Endothelial cell of umbilical vein (primary cell): ENCODE data around the gene PLCH1. TPM values are rescaled to one million over a fixed set of nuclear protein-coding genes. Genes with fewer than 3 reads are reported as not detected.

Source experiments
- BruUV-seq: library from RNA; stranded (reverse); fragments of 400-500 nt; replicated peaks from 2 replicates; lab custom pipeline; 2021; lab: Mats Ljungman, UMichigan
- CTCF ChIA-PET: fragments of 300-600, 350-600 bp; sonication (Branson Sonifier 250); formaldehyde crosslinking; loops from one replicate; lab custom pipeline; 2021; ENCODE audit warnings: antibody characterized with exemption, inconsistent platforms; lab: Charles Lee
- POLR2A ChIA-PET: fragments of 300-600, 350-600 bp; sonication (Branson Sonifier 250); formaldehyde crosslinking; loops from one replicate; lab custom pipeline; 2021; ENCODE audit warnings: antibody characterized with exemption, inconsistent platforms; lab: Charles Lee
- DNase-seq: peaks from one replicate; pipeline ENCODE4 v3.0.0-alpha.2; 2011; ENCODE audit warnings: low read depth, low spot score
- FAIRE-seq: peaks from 2 replicates; lab custom pipeline; 2011; peaks lifted over from hg19 to GRCh38; lab: Jason Lieb, UNC
- H2AFZ ChIP-seq: 2 replicates; pipeline ENCODE4 v1.6.0; 2012; ENCODE audit warnings: low read depth, low read length, control low read depth, inconsistent platforms
- H3K27ac ChIP-seq: 2 replicates; pipeline ENCODE4 v1.5.1; 2011; ENCODE audit warnings: low read depth, mild to moderate bottlenecking, control low read depth, low read length, moderate library complexity; ENCODE audit not compliant: insufficient read depth
- H3K27me3 ChIP-seq, 2 experiments: 2 replicates each; pipeline versions ENCODE4 v1.6.0 to v1.6.1; 2011; ENCODE audit warnings: low read length in 2 of 2, mixed read lengths in 1 of 2; ENCODE audit not compliant: control insufficient read depth in 2 of 2, insufficient read depth in 2 of 2
- H3K36me3 ChIP-seq, 2 experiments: 2 replicates in 1 of 2; 3 replicates in 1 of 2; pipeline ENCODE4 v1.5.1; 2011; ENCODE audit warnings: low read length in 2 of 2, mild to moderate bottlenecking in 1 of 2, moderate library complexity in 1 of 2; ENCODE audit not compliant: control insufficient read depth in 2 of 2, insufficient read depth in 2 of 2; ENCODE audit errors: extremely low read depth in 1 of 2
- H3K4me1 ChIP-seq: 3 replicates; pipeline ENCODE4 v1.5.1; 2011; ENCODE audit warnings: mild to moderate bottlenecking, low read length; ENCODE audit not compliant: control insufficient read depth, insufficient read depth; ENCODE audit errors: extremely low read depth
- H3K4me2 ChIP-seq: 2 replicates; pipeline ENCODE4 v1.6.1; 2011; ENCODE audit warnings: low read length, control low read depth, mixed read lengths; ENCODE audit not compliant: insufficient read depth
- H3K4me3 ChIP-seq, 3 experiments: fragments of 200-600 bp in 1 of 3; sonication (generic), shearing (Covaris generic) in 1 of 3; replicated peaks in 1 of 3; 2 replicates each; pipeline ENCODE4 v1.5.1; 2011 to 2016; ENCODE audit warnings: control low read depth in 3 of 3, low read length in 3 of 3, mild to moderate bottlenecking in 2 of 3, inconsistent platforms in 1 of 3, low read depth in 1 of 3, moderate library complexity in 1 of 3; ENCODE audit not compliant: insufficient read depth in 1 of 3
- H3K79me2 ChIP-seq: 2 replicates; pipeline ENCODE4 v1.6.0; 2012; ENCODE audit warnings: low read length, inconsistent platforms; ENCODE audit not compliant: control insufficient read depth, insufficient read depth
- H3K9ac ChIP-seq: replicated peaks from 2 replicates; pipeline ENCODE3; 2011; ENCODE audit warnings: low read length, control low read depth; ENCODE audit not compliant: insufficient read depth; ENCODE audit errors: extremely low read depth
- H3K9me1 ChIP-seq: replicated peaks from 3 replicates; pipeline ENCODE4 v1.6.0; 2011; ENCODE audit warnings: mild to moderate bottlenecking, low read length; ENCODE audit not compliant: control insufficient read depth, insufficient read depth; ENCODE audit errors: extremely low read depth
- H3K9me3 ChIP-seq: replicated peaks from 2 replicates; pipeline ENCODE4 v1.5.1; 2012; ENCODE audit warnings: low read length, inconsistent platforms; ENCODE audit not compliant: control insufficient read depth, insufficient read depth
- H4K20me1 ChIP-seq: replicated peaks from 2 replicates; pipeline ENCODE3; 2011; ENCODE audit warnings: mild to moderate bottlenecking, low read length; ENCODE audit not compliant: control insufficient read depth, insufficient read depth; ENCODE audit errors: extremely low read depth
- EZH2 ChIP-seq: IDR thresholded peaks from 2 replicates; pipeline ENCODE4 v1.6.1; 2012; ENCODE audit warnings: borderline replicate concordance, low read depth, mild to moderate bottlenecking, moderate library complexity, low read length, inconsistent platforms; ENCODE audit not compliant: severe bottlenecking
- FOS ChIP-seq: IDR thresholded peaks from 2 replicates; pipeline ENCODE4 v1.6.1; 2011; ENCODE audit warnings: mild to moderate bottlenecking, low read length, moderate library complexity, borderline replicate concordance; ENCODE audit not compliant: insufficient read depth
- GATA2 ChIP-seq: IDR thresholded peaks from 2 replicates; pipeline ENCODE4 v1.7.0; 2011; ENCODE audit warnings: low read depth, mild to moderate bottlenecking, moderate library complexity, mixed read lengths, low read length; ENCODE audit not compliant: insufficient read length, insufficient read depth
- JUN ChIP-seq: IDR thresholded peaks from 2 replicates; pipeline ENCODE4 v1.6.1; 2011; ENCODE audit warnings: borderline replicate concordance, low read depth; ENCODE audit not compliant: insufficient read length, insufficient read depth
- MYC ChIP-seq: IDR thresholded peaks from one replicate; pipeline ENCODE4 v1.6.1; 2011; ENCODE audit warnings: mild to moderate bottlenecking, low read depth, low read length
- POLR2A ChIP-seq: IDR thresholded peaks from 2 replicates; pipeline ENCODE4 v1.6.1; 2012; ENCODE audit warnings: low read depth, mild to moderate bottlenecking, control low read depth, low read length
- POLR2AphosphoS5 ChIP-seq: IDR thresholded peaks from 2 replicates; pipeline ENCODE4 v1.6.1; 2012; ENCODE audit warnings: low read depth, mild to moderate bottlenecking, control low read depth, low read length, moderate library complexity; ENCODE audit not compliant: insufficient read depth
- dilution Hi-C: fragments of 300-500 bp; cut with MboI; formaldehyde crosslinking; loops from one replicate; pipeline ENCODE4 v1.15.0; 2019; ENCODE audit warnings: low sequenced_read_pairs; ENCODE audit not compliant: extremely low pct_ligation_motif_present
- intact Hi-C: fragments of 100-400 bp; cut with micrococcal nuclease; formaldehyde crosslinking; loops from one replicate; pipeline ENCODE4 v1.10.0; 2022
- polyA plus RNA-seq, 4 experiments: library from polyadenylated mRNA; depleted of rRNA in 3 of 4; stranded (reverse) in 3 of 4; unstranded in 1 of 4; fragments of >200 nt; gene quantifications; 2 replicates each; pipeline versions ENCODE4 v1.2.1 to v1.2.3, GENCODE V29; 2011 to 2012; ENCODE audit warnings: missing spikeins in 1 of 4
- total RNA-seq: library from RNA; stranded (reverse); gene quantifications from 2 replicates; pipeline ENCODE4 v1.2.3, GENCODE V29; 2021
- TF ChIP-seq, protein P1 (sequence below): IDR thresholded peaks from 2 replicates; pipeline ENCODE4 v1.6.1; 2011; ENCODE audit not compliant: insufficient read depth, insufficient read length
- TF ChIP-seq, protein P2 (sequence below), 2 donors: IDR thresholded peaks; 1 replicate in 1 of 2; 2 replicates in 1 of 2; pipeline ENCODE4 v1.5.1; 2011; ENCODE audit warnings: low read length in 2 of 2, mild to moderate bottlenecking in 2 of 2, moderate library complexity in 2 of 2, control low read depth in 1 of 2, inconsistent platforms in 1 of 2, low read depth in 1 of 2; ENCODE audit not compliant: insufficient read depth in 1 of 2; ENCODE audit errors: extremely low read depth in 1 of 2

Gene PLCH1
- total and polyA plus RNA-seq, 2 donors (not counting 3 experiments of a cell fraction or from before 2014, with no cell fraction given): 0.03 TPM; not detected in 1

DNA sequence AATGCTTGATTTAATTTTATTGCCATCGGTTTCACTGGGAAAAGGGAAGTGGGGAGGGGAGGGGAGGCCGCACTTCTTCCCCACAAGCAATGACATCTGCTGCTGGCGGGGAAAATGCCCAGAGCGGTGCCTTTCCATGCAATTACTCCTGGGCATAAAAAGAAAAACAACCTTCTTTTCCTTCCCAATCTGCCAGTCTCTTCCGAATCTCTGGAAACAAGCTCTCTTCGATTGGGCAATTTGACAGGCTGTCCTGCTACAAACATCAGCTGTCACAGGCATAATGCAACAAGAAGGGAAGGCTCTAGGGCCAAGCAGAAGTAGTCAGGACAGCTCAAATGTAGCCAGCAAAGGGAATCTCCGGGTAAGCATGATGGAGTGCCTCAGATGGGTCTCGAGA lies 358.0 kb downstream of the PLCH1 start:
- no peak overlapping the region for H3K4me2 ChIP-seq
- no peak overlapping the region for H3K4me3 ChIP-seq
- intact Hi-C loops: no loop called here
- H3K27ac ChIP-seq: no peak overlapping the region
- H3K9ac ChIP-seq: no peak overlapping the region
- no peaks in the 10 kb centered on the region for H3K9me1 ChIP-seq
- H3K27me3 ChIP-seq: no peaks in the 10 kb centered on the region
- POLR2A ChIA-PET: no interaction called here
- H2AFZ ChIP-seq: no peak overlapping the region
- CTCF ChIA-PET: no interaction called here
- DNase-seq (no peak), FAIRE-seq (no peak)
- no peaks in the 10 kb centered on the region for H3K79me2 ChIP-seq
- dilution Hi-C loops: no loop called here
- no peaks in the 10 kb centered on the region for H3K36me3 ChIP-seq
- BruUV-seq: no TSS peak
- H3K4me1 ChIP-seq: no peaks in the 10 kb centered on the region
- H3K9me3 ChIP-seq: no peaks in the 10 kb centered on the region
- no peak for TF ChIP-seq POLR2A
- TF ChIP-seq, protein P1, sequence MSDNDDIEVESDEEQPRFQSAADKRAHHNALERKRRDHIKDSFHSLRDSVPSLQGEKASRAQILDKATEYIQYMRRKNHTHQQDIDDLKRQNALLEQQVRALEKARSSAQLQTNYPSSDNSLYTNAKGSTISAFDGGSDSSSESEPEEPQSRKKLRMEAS: no peak
- no peak for TF ChIP-seq GATA2
- no peak for TF ChIP-seq JUN
- no peak for TF ChIP-seq EZH2
- TF ChIP-seq POLR2AphosphoS5: no peak
- TF ChIP-seq, protein P2, sequence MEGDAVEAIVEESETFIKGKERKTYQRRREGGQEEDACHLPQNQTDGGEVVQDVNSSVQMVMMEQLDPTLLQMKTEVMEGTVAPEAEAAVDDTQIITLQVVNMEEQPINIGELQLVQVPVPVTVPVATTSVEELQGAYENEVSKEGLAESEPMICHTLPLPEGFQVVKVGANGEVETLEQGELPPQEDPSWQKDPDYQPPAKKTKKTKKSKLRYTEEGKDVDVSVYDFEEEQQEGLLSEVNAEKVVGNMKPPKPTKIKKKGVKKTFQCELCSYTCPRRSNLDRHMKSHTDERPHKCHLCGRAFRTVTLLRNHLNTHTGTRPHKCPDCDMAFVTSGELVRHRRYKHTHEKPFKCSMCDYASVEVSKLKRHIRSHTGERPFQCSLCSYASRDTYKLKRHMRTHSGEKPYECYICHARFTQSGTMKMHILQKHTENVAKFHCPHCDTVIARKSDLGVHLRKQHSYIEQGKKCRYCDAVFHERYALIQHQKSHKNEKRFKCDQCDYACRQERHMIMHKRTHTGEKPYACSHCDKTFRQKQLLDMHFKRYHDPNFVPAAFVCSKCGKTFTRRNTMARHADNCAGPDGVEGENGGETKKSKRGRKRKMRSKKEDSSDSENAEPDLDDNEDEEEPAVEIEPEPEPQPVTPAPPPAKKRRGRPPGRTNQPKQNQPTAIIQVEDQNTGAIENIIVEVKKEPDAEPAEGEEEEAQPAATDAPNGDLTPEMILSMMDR (IDR thresholded peaks at IDR 0.05; ENCODE audit: extremely low read depth in 1 of 2, insufficient read depth in 1 of 2, low read depth in 1 of 2, low read length in 2 of 2): no peak
- TF ChIP-seq MYC: no peak
- no peak for TF ChIP-seq FOS
- no peaks in the 10 kb centered on the region for H4K20me1 ChIP-seq
